Measurements from ENCODE around the gene PACRG.

PACRG gene

DNA sequence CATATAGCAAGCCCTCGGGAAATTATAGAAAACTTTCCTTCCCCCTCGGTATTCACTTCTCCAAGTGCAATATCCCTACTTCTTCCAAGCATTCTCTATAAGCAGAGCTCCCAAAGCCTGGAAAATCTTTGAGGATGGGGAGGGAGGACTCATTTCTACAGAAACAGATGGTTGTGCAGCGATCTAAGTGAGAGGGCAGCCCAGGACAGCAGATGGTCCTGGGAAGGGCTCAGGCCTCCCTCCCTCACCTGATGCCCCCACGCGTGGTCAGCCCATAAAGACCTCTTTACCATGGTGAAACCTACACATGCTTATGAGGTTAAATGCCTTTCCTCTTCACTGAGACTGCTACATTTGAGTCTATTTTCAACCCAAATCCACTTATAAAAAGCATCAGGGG lies 367.1 kb downstream of the PACRG start:
- DNase-seq, result no peak

DNA sequence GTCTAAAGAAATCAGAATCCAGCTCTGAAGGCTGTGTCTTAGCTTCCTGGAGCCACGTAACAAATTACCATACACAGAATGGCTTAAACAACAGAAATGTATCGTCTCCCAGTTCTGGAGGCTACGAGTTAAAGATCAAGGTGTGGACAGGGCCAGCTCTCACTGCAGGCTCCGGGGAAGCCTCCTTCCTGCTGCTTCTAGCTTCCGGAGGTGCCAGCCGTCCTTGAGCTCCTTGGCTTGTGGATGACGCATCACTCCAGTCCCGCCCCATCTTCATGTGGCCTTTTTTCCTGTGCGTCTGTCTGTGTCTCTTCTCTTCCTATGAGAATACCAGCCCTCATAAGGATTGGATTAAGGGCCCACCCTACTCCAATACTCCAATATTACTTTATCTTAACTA lies 367.6 kb downstream of the PACRG start:
- DNase-seq, result no peak

- DNase-seq, result no peak
Observed at GRCh38 chr6:163098827-163099479, 371.2 kb downstream of the PACRG start.

- no peak for DNase-seq
Observed at GRCh38 chr6:163099621-163100171, 371.9 kb downstream of the PACRG start.

- no peak for DNase-seq
Observed at GRCh38 chr6:163100259-163100658, 372.5 kb downstream of the PACRG start.

- DNase-seq, result no peak
Observed at GRCh38 chr6:163113358-163113962, 385.7 kb downstream of the PACRG start.

GRCh38 chr6:163118941-163119340 lies 391.2 kb downstream of the PACRG start:
- DNase-seq, result no peak

GRCh38 chr6:163120223-163120622 lies 392.4 kb downstream of the PACRG start:
- no peak for DNase-seq

DNA sequence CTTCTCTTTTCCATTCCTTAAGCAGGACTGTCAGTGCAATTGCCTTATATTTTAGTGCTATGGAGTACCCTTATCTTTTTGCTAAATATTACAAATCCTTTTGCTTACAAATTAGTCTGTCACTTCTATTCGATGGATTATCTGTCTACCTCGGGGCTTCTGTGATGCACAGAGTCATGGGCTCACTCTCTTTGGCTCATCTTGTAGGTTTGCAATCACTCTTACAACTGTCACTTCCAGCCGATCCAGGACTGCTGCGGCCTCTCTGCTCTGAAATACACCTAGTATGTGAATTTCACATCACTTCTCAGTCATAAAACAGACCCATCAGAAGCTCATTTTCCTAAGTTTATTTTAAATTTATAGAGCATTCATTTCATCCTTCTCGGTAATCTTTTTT lies 393.5 kb downstream of the PACRG start:
- no peak for DNase-seq

GRCh38 chr6:163122365-163122764 lies 394.6 kb downstream of the PACRG start:
- DNase-seq, result no peak

DNA sequence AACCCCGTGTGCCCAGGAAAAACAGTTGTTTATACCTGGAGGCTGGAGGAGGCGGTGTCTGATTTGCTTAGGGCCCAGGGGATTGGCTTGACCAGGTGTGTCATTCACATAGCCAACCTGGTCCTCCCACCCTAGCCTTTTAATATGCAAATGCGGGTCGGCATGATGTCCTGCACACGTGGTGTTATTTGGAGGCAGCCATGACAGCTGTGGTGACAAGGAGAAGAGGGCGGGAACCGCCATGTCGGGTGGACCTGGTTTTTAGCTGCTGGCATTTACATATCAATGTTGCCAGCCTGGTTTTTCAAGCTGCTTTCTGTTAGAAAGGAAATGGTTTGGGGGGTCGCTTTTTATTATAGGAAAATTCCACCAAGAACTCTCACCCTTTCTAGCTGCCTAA lies 395.3 kb downstream of the PACRG start:
- DNase-seq, result no peak

- no peak for DNase-seq
Observed at GRCh38 chr6:163126741-163127140, 399.0 kb downstream of the PACRG start.

DNA sequence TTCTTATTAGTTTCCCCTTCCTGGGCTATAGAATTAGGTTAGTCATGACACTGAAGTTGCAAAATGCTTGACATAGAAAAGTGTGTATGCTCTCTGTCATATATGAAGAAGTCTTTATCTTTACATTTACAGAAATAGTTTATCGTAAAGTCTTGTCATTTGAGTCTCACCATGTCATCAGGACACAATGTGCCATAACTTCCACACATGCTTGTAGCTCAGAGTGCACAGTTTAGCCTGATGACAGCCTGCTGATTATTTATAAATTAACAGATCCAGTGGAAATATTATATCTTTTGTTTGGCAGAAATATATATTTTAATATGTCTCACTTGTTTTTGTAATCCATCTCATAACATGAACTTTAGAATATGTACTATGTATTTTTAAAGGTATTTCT lies 399.8 kb downstream of the PACRG start:
- DNase-seq, result no peak

DNA sequence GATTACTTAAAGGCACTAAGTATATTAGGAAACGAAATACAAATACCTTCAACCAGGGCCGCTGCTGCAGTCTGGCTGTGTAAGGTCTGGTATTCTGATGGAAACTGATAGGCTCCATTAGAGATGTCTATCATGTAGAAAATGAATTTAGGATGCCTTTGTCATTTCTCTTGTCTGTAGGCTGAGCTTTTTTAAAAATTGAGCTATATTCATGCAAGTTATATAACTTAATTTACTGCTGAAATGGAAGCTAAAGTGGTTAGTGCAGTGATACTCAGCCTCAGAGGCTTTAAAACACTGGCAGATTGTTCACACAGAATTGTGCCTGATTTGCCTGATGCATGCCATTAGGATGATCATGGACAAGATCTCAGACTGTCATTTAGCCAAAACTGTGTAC lies 400.6 kb downstream of the PACRG start:
- DNase-seq, result no peak

- no peak for DNase-seq
Observed at GRCh38 chr6:163132050-163132750, 404.4 kb downstream of the PACRG start.

GRCh38 chr6:163133017-163133416 lies 405.2 kb downstream of the PACRG start:
- no peak for DNase-seq

GRCh38 chr6:163133691-163134090 lies 405.9 kb downstream of the PACRG start:
- DNase-seq, result no peak

DNA sequence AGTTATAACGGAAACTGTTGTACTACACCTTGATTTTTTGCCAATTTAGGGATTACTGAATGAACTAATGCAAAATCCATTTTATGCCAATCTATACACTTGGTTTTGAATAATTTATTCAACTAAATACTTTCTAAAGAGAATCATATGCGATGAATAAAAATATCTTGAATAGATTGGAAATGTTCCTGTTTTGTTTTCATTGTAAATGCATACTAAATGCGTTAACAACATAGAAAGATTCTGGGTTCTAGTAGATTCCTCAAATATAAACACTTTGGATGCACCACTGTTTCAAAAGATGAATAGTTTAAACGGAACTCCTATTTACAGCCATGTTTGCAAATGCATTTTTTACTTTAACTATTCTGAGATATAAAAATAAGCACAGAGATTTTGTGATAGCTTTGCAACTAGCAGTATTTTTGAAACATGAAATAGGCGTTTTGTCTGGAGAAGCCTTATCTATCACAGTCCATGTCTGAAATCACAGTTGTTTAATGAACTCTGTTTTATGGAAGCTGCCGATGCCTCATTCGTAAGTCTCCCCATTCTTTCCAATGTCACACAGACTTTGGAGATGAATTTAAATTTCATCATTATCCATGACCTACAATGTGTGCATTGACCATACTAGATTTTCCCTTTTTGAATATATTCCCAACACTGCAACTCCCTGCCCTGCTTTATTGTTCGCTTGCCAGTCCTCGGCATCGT lies 409.1 kb downstream of the PACRG start:
- DNase-seq, result no peak

GRCh38 chr6:163137398-163137881 lies 409.7 kb downstream of the PACRG start:
- no peak for DNase-seq

DNA sequence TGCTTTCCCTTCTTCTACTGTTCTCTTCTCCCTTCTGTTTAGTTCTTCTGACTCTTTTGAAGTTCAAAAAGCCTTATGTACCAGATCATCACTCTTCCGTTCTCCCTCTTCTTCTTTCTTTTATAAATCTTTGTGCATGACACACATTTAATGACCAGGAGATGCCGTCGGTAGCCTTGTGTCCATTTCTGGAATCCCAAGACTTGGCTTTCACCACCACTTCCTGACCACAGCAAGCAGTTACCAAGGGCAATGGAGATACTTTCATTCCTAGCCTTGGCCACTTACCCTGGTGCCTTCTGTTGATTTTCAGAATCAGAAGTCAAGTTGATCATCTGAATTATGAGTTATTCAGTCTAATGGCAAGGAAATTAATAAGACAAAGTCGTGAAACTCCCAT lies 418.3 kb downstream of the PACRG start:
- no peak for DNase-seq

- no peak for DNase-seq
Observed at GRCh38 chr6:163147994-163148393, 420.2 kb downstream of the PACRG start.

DNA sequence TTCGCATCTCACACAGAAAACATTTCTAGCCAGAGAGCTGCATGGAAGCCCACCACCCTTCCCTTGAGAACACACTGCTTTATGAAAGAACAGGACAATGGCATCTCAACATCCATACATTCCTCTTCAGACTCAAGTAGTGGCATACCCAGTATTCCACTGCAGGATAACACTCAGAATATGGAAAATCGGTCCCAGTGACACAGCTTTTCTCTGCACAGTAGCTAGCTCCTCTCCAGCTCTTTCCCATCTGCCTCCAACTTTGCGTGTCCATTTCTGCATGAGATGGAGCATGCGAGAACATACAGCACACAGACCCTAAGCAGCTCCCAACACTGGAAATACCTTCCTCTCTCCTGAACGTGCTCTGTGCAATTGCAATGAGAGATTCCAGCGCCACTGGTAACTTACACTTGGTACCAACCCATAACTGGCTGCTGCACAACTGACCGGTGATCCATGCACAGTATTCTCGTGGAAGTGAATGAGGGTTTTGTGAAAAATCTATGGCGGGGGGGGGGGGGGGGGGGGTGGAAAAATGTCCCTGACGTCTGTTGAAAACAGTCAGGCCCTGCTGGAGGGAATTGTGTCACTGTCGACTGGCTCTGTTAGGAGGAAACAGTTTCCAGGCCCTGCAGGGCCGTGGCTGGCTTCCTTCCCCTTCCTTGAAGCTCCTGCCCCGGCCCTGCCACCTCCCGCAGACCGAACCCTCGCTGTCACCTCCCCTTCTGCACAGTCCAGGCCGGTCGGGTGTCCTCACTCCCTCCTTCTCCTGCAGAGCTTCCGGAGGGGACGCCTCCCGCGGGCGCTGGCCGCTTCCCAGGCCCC lies 420.9 kb downstream of the PACRG start:
- no peak for DNase-seq

Measured in activated effector memory CD4-positive, alpha-beta T cell treated with anti-CD3 and anti-CD28 coated beads, Interleukin-2, amount 50 U/mL, for 16 hours (primary cell).